Vagina (tissue), 2 donors: ENCODE results near the gene IQGAP2.

ENCODE experiments used
- POLR2A ChIP-seq, 2 donors: fragments of 450-650 bp; IDR thresholded peaks; one replicate each; pipeline ENCODE4 v1.6.1; 2017; ENCODE audit warnings: antibody characterized with exemption in 2 of 2, mild to moderate bottlenecking in 2 of 2, moderate library complexity in 2 of 2
- POLR2AphosphoS5 ChIP-seq, 2 donors: sonication (generic); formaldehyde crosslinking; IDR thresholded peaks; one replicate each; pipeline ENCODE4 v1.9.0; 2017; ENCODE audit warnings: antibody characterized with exemption in 2 of 2, mild to moderate bottlenecking in 2 of 2, low read depth in 1 of 2; ENCODE audit not compliant: insufficient read depth in 1 of 2

- TF ChIP-seq POLR2A (IDR thresholded peaks at IDR 0.05) (no peak), POLR2AphosphoS5 (IDR thresholded peaks at IDR 0.05; ENCODE audit: insufficient read depth in 1 of 2, low read depth in 1 of 2) (no peak)
These were observed 257.3 kb downstream of the IQGAP2 start for GRCh38 chr5:76660360-76660759.
